HG03378 (cell line): ENCODE results near the gene LRRC49.

Experiments
- ATAC-seq: cut with Tn5 transposase; IDR thresholded peaks from one replicate; pipeline ENCODE4 v1.9.1; 2021; ENCODE audit warnings: mild to moderate bottlenecking, moderate library complexity; ENCODE audit not compliant: unreplicated experiment

The LRRC49 gene

GRCh38 chr15:71085809-71086208 lies 193.2 kb downstream of the LRRC49 start:
- no peak for ATAC-seq

GRCh38 chr15:71088155-71088554 lies 195.5 kb downstream of the LRRC49 start:
- no peak for ATAC-seq

GRCh38 chr15:71088683-71089082 lies 196.1 kb downstream of the LRRC49 start:
- ATAC-seq, result no peak

- no peak for ATAC-seq
Measured at GRCh38 chr15:71089801-71090200, 197.2 kb downstream of the LRRC49 start.

GRCh38 chr15:71091601-71092000 lies 199.0 kb downstream of the LRRC49 start:
- ATAC-seq, result no peak

GRCh38 chr15:71092056-71092600 lies 199.5 kb downstream of the LRRC49 start:
- ATAC-seq, result no peak

GRCh38 chr15:71093054-71094024 lies 200.7 kb downstream of the LRRC49 start:
- ATAC-seq, result no peak

- no peak for ATAC-seq
Measured at GRCh38 chr15:71094137-71094536, 201.5 kb downstream of the LRRC49 start.

GRCh38 chr15:71096676-71097075 lies 204.1 kb downstream of the LRRC49 start:
- ATAC-seq, result no peak

GRCh38 chr15:71097890-71098289 lies 205.3 kb downstream of the LRRC49 start:
- no peak for ATAC-seq

- ATAC-seq, result no peak
Measured at GRCh38 chr15:71098920-71099319, 206.3 kb downstream of the LRRC49 start.
